Upper lobe of left lung (tissue), 4 donors: Measurements from ENCODE around the gene MAB21L4.

Source experiments
- POLR2A ChIP-seq, 4 donors: fragments of 450-650 bp; IDR thresholded peaks; one replicate each; pipeline ENCODE4 v1.5.1; 2016 to 2017; ENCODE audit warnings: antibody characterized with exemption in 4 of 4, mild to moderate bottlenecking in 2 of 4
- TF ChIP-seq, protein P1 (sequence below), 6 experiments: fragments of 450-650 bp in 4 of 6; fragments of 200-600 bp in 2 of 6; sonication (generic) in 2 of 6; IDR thresholded peaks; one replicate each; pipeline ENCODE4 v1.5.1; 2016 to 2019; ENCODE audit warnings: antibody characterized with exemption in 6 of 6

DNA sequence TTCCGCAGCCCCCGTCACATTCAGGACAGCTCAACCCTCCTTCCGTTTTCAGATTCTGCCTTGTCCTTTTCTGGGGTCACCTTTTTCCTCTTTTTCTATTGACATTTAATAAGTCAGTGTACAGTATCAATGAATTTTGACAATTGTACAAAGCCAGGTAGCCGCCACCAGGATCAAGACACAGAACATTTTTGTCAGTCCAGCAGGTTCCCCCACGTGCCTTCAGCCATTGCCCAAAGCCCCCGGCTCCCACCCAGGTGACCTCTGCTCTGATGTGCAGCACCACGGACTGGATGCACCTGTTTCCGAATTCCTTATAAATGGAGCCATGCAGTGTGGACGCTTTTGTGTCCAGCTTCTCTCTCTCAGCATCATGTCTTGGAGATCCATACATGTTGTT is 40.1 kb upstream of the MAB21L4 start:
- TF ChIP-seq, protein P1, sequence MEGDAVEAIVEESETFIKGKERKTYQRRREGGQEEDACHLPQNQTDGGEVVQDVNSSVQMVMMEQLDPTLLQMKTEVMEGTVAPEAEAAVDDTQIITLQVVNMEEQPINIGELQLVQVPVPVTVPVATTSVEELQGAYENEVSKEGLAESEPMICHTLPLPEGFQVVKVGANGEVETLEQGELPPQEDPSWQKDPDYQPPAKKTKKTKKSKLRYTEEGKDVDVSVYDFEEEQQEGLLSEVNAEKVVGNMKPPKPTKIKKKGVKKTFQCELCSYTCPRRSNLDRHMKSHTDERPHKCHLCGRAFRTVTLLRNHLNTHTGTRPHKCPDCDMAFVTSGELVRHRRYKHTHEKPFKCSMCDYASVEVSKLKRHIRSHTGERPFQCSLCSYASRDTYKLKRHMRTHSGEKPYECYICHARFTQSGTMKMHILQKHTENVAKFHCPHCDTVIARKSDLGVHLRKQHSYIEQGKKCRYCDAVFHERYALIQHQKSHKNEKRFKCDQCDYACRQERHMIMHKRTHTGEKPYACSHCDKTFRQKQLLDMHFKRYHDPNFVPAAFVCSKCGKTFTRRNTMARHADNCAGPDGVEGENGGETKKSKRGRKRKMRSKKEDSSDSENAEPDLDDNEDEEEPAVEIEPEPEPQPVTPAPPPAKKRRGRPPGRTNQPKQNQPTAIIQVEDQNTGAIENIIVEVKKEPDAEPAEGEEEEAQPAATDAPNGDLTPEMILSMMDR (IDR thresholded peaks at IDR 0.05) = no peak
- TF ChIP-seq POLR2A (IDR thresholded peaks at IDR 0.05) = no peak
